Hematopoietic multipotent progenitor cell (in vitro differentiated cells): ENCODE results near the gene CHST7. TPM values are rescaled to one million over a fixed set of nuclear protein-coding genes. Genes with fewer than 3 reads are reported as not detected.
"Not testable (repeated sequence)": the region's sequence is repeated elsewhere in the genome, so short reads cannot be mapped to it uniquely, and the experiment has no call there.

Source experiments
- DNase-seq, 3 donors: peaks; one replicate each; pipeline ENCODE4 v3.0.0-alpha.2; 2011 to 2015; ENCODE audit warnings: low read depth in 2 of 3, low spot score in 2 of 3
- total RNA-seq: library from RNA; depleted of rRNA; stranded (reverse); fragments of >200 nt; gene quantifications from one replicate; pipeline ENCODE4 v1.2.3, GENCODE V29; 2012

Gene CHST7, protein sequence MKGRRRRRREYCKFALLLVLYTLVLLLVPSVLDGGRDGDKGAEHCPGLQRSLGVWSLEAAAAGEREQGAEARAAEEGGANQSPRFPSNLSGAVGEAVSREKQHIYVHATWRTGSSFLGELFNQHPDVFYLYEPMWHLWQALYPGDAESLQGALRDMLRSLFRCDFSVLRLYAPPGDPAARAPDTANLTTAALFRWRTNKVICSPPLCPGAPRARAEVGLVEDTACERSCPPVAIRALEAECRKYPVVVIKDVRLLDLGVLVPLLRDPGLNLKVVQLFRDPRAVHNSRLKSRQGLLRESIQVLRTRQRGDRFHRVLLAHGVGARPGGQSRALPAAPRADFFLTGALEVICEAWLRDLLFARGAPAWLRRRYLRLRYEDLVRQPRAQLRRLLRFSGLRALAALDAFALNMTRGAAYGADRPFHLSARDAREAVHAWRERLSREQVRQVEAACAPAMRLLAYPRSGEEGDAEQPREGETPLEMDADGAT
- total RNA-seq, result 6.7 TPM

GRCh38 chrX:46573331-46573891 is at the start of gene CHST7:
Gene CHST7, plus strand, starts transcription at chrX:46573765. Its CDS starts 167 bp downstream, at chrX:46573932.
- DNase-seq, result peak in 2 of 3 donors; percentile 62 to 74

- DNase-seq, result not testable (repeated sequence)
Measured at GRCh38 chrX:46528640-46529039, 44.9 kb upstream of the CHST7 start.

GRCh38 chrX:46529740-46530403 is 43.7 kb upstream of the CHST7 start:
- DNase-seq, result peak in 1 of 3 donors; percentile 47

DNA sequence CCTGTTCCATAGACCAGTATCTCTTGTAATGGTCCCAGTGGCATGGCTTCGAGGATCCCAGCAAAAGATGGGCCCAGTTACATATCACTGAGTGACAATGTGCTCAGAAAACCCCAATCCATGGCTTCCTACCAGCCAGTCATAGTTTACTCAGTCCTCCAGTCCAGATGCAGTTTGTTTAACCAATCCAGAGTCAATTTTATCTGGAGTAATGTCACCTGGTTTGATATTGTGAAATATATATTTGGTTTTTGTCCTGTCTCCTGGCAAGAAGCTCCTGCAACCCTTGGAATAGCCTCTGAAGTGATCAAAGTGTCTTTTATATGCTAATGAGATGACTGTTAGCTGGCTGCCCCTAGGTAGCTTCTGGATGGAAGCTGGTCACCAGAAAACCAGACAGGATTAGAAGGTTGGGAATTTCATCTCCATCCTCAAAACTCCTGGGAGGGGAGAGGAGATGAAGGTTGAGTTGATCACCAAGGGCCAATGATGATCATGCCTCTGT is 43.1 kb upstream of the CHST7 start:
- DNase-seq, result not testable (repeated sequence)

GRCh38 chrX:46531442-46531841 is 42.1 kb upstream of the CHST7 start:
- no peak for DNase-seq

- DNase-seq, result no peak
Measured at GRCh38 chrX:46543441-46543840, 30.1 kb upstream of the CHST7 start.

GRCh38 chrX:46544527-46544926 is 29.0 kb upstream of the CHST7 start:
- not testable (repeated sequence) for DNase-seq

DNA sequence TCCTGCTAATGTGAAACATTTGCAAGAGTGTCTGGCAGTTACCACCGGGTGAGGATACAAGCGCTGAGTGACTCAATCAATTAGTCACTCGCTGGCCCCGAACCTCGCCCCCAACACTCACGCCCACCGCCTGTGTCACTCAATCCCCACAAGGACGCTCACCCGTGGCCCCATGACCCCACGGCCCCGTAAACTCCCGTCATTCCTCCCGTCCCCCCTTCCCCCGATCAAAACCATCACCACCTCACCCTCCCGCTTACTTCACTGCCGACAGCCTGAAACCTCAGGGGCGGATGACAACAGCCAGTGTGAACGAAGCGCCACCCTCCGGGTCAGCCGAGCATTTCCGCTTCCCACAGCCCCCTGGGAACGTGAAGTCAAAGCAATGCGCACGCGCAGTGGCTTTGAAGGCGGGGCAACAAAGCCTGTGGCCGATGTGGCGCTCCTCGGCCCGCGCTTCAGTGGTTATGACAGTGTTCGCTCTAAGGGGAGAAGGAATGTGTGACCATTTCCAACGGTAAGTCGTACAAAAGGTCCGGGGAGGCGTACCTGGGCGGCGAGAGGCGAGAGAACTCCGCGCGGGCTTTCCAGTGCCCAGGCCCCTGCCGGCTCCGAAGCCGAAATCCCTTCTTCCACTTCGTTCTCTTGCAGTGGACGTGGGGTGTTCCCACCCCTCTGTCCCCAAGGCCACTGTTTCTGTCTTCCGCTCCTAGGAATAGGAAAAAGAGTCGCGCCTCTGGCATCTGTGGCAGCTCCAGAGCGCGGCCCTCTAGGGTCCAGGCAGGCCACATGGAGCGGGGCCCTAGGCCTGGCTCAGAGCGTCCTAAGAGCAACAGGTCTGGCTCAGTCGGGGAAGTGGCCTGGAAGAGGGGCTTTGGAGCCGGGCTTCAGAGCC is 28.2 kb upstream of the CHST7 start, which contains the start of gene ZNF674:
Gene ZNF674 (minus strand): TSS at position 311 of the 895 bp plus-strand sequence. CDS start 3,334 bp downstream, outside the sequence.
- peak; percentile 76 to 95 (median 88) for DNase-seq

DNA sequence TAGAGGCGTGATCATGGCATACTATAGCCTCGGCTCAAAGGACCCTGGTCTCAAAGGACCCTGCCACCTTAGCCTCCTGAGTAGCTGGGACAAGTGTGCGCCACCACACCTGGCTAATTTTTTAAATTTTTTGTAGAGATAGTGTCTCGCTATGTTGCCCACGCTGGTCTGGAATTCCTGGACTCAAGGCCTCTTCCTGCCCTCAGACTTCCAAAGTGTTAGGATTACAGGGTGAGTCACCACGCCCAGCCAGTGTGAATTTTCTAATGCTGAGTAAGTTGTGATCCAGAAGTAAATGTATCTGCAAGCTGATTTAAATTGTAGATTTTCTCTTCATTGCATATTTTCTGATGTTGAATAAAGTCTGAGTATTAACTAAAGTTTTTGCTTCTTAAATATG is 25.7 kb upstream of the CHST7 start:
- no peak for DNase-seq

GRCh38 chrX:46549914-46550313 is 23.7 kb upstream of the CHST7 start:
- DNase-seq, result no peak

DNA sequence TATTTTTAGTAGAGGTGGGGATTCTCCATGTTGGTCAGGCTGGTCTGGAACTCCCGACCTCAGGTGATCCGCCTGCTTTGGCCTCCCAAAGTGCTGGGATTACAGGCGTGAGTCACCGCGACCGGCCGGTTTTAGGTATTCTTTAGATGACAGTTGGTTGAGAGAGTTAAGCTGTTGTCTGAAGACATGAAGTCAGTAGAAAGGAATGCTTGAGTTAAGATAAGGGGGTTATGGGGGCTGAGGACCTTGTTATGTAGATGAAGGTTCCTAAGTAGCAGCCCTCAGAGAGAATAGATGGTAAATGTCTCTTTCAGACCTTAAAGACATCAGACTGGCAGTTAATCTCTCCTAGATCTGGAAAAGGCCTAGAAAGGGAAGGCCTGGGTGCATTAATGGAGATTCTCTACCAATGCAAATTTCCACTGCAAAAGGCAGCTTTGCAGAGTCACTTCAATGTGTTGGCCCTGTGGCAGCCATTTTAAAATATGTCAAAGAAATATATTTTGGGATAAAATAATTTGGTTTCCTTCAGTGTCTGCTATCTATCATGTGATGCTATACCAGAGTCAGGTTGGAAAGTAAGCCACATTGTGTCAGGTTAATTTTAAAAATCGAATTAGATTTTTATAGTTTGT is 22.0 kb upstream of the CHST7 start:
- no peak for DNase-seq

DNA sequence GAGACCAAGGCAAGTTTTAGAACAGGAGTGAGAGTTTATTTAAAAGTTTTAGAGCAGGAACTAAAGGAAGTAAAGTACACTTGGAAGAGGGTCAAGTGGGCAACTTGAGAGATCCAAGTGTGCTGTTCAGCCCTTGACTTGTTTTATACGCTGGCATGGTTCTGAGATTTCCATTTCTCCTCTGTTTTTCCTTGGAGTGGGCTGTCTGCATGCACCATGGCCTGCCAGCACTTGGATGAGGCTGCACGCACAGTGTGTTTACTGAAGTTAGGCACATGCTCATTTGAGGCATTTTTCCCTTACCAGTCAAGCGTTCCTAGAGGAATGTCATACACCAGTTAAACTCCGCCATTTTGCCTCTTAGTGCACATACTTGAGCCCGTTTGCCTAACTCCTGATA is 19.6 kb upstream of the CHST7 start:
- no peak for DNase-seq

DNA sequence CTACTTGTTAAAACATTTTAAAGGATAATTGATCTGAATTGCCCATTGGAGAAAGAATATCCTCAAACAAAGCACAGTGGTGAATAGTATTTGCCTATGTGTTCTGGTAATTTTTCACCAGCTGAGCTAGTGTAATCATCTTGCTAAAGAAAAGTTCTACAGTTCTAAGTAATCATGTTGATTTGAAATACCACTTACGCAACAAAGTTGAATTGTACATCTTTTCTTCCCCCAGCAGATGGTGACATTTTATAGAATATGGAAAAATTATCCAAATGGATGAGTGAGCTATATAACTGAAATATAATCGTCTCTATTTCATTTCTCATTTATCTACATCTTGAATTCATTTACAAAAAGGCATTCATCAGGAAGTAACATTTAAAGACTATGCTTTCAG is 18.6 kb upstream of the CHST7 start:
- peak in 1 of 3 donors; percentile 63 for DNase-seq

GRCh38 chrX:46559062-46559461 is 14.5 kb upstream of the CHST7 start:
- DNase-seq, result no peak

DNA sequence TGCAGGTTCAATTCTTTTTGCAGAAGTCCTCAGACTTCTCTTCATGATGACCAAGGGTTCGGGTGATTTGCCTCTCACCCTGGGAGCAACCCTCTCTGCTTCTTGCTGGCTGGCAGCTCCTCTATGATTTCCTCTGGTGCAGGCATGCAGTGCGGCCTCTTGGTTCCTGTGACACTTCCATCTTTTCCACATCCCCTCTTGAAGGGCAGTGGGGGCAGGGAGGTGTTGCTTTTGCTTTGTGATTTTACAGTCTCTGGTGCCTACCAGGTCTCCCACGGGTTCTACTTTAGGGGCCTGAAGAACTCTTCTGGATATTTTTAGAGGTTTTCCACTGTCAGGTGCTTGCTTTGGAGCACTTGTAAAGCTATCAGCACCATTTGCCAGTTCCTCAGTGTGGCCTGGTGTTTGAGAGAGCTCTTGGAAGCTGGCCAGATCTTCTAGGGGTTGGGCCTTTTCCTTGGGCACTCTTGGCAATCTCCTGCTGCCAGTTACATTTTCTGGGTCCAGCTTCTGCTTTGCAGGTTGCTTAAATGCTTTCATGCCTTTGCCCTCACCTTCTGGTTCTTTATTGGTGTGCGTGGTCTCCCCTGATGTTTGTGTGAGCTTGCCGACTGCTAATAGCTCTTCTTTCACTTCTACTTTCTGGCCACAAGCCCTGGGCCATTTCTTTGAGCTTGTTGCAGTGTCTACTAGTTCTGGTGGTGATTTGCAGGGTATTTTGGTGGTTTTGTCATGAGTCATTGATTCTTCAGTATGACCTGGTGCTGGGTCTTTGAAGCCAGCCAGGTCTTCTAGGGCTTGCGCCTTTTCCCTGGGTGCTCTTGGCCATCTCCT is 11.5 kb upstream of the CHST7 start:
- peak in 2 of 3 donors; percentile 37 to 60 for DNase-seq

DNA sequence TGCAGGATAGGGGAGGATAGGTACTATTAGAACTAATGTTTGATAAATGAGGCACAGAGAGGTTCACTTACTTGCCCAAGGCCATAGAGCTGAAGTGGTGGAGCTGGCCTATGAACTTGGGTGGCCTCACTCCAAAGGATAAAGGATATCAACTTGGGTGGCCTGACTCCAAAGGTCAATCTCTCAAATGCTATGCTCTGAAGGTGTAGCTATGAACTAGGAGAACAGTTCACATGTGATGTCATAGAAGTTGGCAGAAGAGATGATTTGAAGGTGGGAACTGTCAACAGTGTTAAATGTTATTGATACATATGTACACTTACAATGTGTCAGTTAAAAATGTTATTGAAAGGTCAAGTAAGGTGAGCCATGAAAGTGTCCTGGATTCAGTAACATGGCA is 6.2 kb upstream of the CHST7 start:
- DNase-seq, result no peak

DNA sequence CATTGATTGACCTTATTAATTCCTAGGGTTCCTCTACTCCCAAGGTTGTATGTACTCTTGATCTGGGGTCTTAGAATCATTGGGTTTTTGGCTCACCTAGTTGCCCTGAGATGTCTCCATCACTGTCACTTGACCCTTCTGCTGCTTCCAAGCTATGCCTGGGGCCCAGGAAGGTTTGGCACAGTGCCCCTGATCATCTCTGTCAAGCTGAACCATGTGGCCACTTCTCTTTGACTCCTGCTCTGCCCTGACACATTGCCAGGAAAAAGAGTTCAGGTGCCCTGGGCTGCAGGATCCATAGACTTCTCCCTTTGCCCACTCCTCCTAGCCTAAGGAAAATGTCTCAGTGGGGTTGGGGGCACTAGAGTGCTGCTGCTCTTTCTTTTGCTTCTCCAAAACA is 3.9 kb upstream of the CHST7 start:
- no peak for DNase-seq

DNA sequence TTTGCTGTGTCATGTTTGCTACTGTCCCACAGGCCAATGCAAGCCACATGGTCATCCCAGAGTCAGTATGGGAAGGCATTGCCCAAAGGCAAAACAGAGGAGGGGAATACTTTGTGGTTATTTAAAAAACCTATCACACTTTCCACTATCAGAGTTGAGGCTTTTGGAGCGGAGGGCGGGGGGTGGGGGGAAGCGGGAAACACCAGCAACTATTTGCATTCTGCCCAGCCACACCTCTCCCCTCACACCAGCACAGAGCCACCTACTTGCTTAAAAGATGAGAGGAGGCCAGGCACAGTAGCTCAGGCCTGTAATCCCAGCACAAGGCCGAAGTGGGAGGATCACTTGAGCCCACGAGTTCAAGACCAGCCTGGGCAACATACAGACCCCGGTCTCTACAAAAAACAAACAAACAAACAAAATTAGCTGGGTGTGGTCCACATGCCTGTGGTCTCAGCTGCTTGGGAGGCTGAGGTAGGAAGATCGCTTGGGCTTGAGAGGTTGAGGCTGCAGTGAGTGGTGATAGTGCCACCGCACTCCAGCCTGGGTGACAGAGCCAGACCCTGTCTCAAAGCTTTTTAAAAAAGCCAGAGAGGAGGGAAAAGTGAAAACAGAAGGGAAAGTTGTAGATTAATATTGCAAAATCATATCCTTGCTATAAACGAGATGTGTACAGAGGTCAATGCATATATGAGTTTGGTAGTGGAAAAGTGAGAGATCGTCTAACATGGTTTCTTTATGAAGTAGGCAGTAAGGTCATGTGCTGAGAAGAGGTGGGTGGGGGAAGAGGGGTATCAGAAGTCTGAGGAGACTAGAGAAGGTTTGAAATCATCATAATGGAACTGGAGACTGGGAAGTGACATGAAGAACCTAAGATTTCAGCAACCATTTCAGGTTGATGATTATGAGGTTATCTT is 1.9 kb upstream of the CHST7 start:
- DNase-seq, result no peak
